HCT116 (cell line): ENCODE results near the gene AMOTL1. TPM values are rescaled to one million over a fixed set of nuclear protein-coding genes. Genes with fewer than 3 reads are reported as not detected.

ENCODE experiments used
- ATAC-seq: fragments of 200-7000 bp; cut with Tn5 transposase; 2 replicates; pipeline ENCODE4 v1.9.1; 2020; ENCODE audit warnings: mild to moderate bottlenecking, moderate library complexity
- BruUV-seq: library from RNA; stranded (reverse); fragments of 400-500 nt; replicated peaks from 2 replicates; lab custom pipeline; 2021; lab: Mats Ljungman, UMichigan
- CTCF ChIA-PET: fragments of 300-600 bp; sonication (Branson Sonifier 250); formaldehyde crosslinking; loops from one replicate; lab custom pipeline; 2021; ENCODE audit warnings: antibody characterized with exemption; lab: Charles Lee
- POLR2A ChIA-PET: fragments of 300-600, 350-600 bp; sonication (Branson Sonifier 250); formaldehyde crosslinking; loops from one replicate; lab custom pipeline; 2021; ENCODE audit warnings: antibody characterized with exemption; lab: Charles Lee
- RAD21 ChIA-PET, 2 experiments: fragments of 300-600 bp; sonication (Branson Sonifier 250); formaldehyde crosslinking; loops; one replicate each; lab custom pipeline; 2023; ENCODE audit warnings: low total read pairs in 2 of 2; ENCODE audit not compliant: uncharacterized antibody in 2 of 2, unreplicated experiment in 2 of 2, low non-redundant PET in 1 of 2; lab: Charles Lee
- DNase-seq: peaks from one replicate; pipeline ENCODE4 v3.0.0-alpha.2; 2010; ENCODE audit warnings: low read depth, low spot score
- H2AFZ ChIP-seq: fragments of 200-600 bp; shearing (Covaris generic), sonication (generic); 2 replicates; pipeline ENCODE4 v1.6.1; 2017; ENCODE audit warnings: low read depth, mixed run types, mixed read lengths, antibody characterized with exemption, low read length; ENCODE audit not compliant: poor library complexity, severe bottlenecking
- H3K27ac ChIP-seq: 2 replicates; pipeline ENCODE4 v1.5.1; 2012; ENCODE audit warnings: low read depth, low read length
- H3K27me3 ChIP-seq: fragments of 200-600 bp; sonication (generic); 2 replicates; pipeline ENCODE4 v1.6.1; 2016; ENCODE audit warnings: mixed run types, low read length, mixed read lengths; ENCODE audit not compliant: insufficient read depth
- H3K36me3 ChIP-seq, 2 experiments: fragments of 200-500 bp in 1 of 2; fragments of 200-600 bp in 1 of 2; sonication (Bioruptor generic) in 1 of 2; sonication (generic) in 1 of 2; 2 replicates each; pipeline versions ENCODE4 v1.5.1 to v1.6.1; 2014 to 2016; ENCODE audit warnings: low read length in 2 of 2, inconsistent platforms in 1 of 2, mixed read lengths in 1 of 2, mixed run types in 1 of 2; ENCODE audit not compliant: insufficient read depth in 2 of 2, control insufficient read depth in 1 of 2
- H3K4me1 ChIP-seq, 2 experiments: fragments of 200-600 bp in 1 of 2; sonication (generic) in 1 of 2; 2 replicates each; pipeline versions ENCODE4 v1.5.1 to v1.6.1; 2012 to 2017; ENCODE audit warnings: low read length in 2 of 2, inconsistent platforms in 1 of 2, mild to moderate bottlenecking in 1 of 2, mixed read lengths in 1 of 2, mixed run types in 1 of 2, moderate library complexity in 1 of 2; ENCODE audit not compliant: insufficient read depth in 2 of 2, control insufficient read depth in 1 of 2
- H3K4me2 ChIP-seq: fragments of 200-600 bp; sonication (generic); 2 replicates; pipeline ENCODE4 v1.6.1; 2017; ENCODE audit warnings: mixed run types, low read length, mixed read lengths
- H3K4me3 ChIP-seq, 2 experiments: fragments of 200-600 bp in 1 of 2; sonication (generic) in 1 of 2; replicated peaks in 1 of 2; 2 replicates each; pipeline ENCODE4 v1.5.1; 2011 to 2016; ENCODE audit warnings: low read length in 2 of 2, control low read depth in 1 of 2, low read depth in 1 of 2, mild to moderate bottlenecking in 1 of 2, mixed read lengths in 1 of 2, mixed run types in 1 of 2
- H3K79me2 ChIP-seq: fragments of 200-600 bp; sonication (generic); 2 replicates; pipeline ENCODE4 v1.6.1; 2017; ENCODE audit warnings: mild to moderate bottlenecking, mixed run types, low read length, moderate library complexity, mixed read lengths; ENCODE audit not compliant: insufficient read depth
- H3K9ac ChIP-seq: fragments of 200-600 bp; sonication (generic); 2 replicates; pipeline ENCODE4 v1.6.1; 2016; ENCODE audit warnings: low read length, mixed read lengths
- H3K9me2 ChIP-seq: fragments of 200-600 bp; sonication (generic), shearing (Covaris generic); 2 replicates; pipeline ENCODE4 v1.6.1; 2017; ENCODE audit warnings: mixed run types, mild to moderate bottlenecking, moderate library complexity; ENCODE audit not compliant: insufficient read depth
- H3K9me3 ChIP-seq, 2 experiments: fragments of 200-500 bp in 1 of 2; fragments of 200-600 bp in 1 of 2; sonication (Bioruptor generic) in 1 of 2; sonication (generic) in 1 of 2; 2 replicates each; pipeline ENCODE4 v1.6.1; 2014 to 2017; ENCODE audit warnings: low read length in 2 of 2, mixed read lengths in 2 of 2, inconsistent platforms in 1 of 2, low read depth in 1 of 2, mild to moderate bottlenecking in 1 of 2, mixed run types in 1 of 2, moderate library complexity in 1 of 2; ENCODE audit not compliant: control insufficient read depth in 1 of 2, insufficient read depth in 1 of 2
- H4K20me1 ChIP-seq: fragments of 200-600 bp; sonication (generic), shearing (Covaris generic); 2 replicates; pipeline ENCODE4 v1.6.1; 2017; ENCODE audit warnings: mixed run types, mild to moderate bottlenecking, moderate library complexity; ENCODE audit not compliant: insufficient read depth
- CBX3 ChIP-seq: IDR thresholded peaks from 2 replicates; pipeline ENCODE4 v1.6.1; 2012; ENCODE audit warnings: low read depth
- CEBPB ChIP-seq: IDR thresholded peaks from 2 replicates; pipeline ENCODE4 v1.6.1; 2012; ENCODE audit warnings: low read depth
- ELF1 ChIP-seq: IDR thresholded peaks from 2 replicates; pipeline ENCODE4 v1.6.1; 2012; ENCODE audit warnings: low read depth, borderline replicate concordance
- EZH2phosphoT487 ChIP-seq: fragments of 200-600 bp; IDR thresholded peaks from 2 replicates; pipeline ENCODE4 v1.6.1; 2018; ENCODE audit warnings: antibody characterized with exemption, borderline replicate concordance
- FOSL1 ChIP-seq: IDR thresholded peaks from 2 replicates; pipeline ENCODE4 v1.6.1; 2012; ENCODE audit warnings: low read depth
- JUND ChIP-seq: IDR thresholded peaks from 2 replicates; pipeline ENCODE4 v1.6.1; 2012
- POLR2A ChIP-seq: IDR thresholded peaks from 2 replicates; pipeline ENCODE4 v1.7.0; 2011; ENCODE audit warnings: borderline replicate concordance; ENCODE audit not compliant: insufficient read depth, insufficient read length; ENCODE audit errors: extremely low read depth
- POLR2AphosphoS5 ChIP-seq: IDR thresholded peaks from 2 replicates; pipeline ENCODE4 v1.6.1; 2011; ENCODE audit warnings: mild to moderate bottlenecking, low read depth, low read length, moderate library complexity
- RAD21 ChIP-seq: IDR thresholded peaks from 2 replicates; pipeline ENCODE4 v1.6.1; 2012; ENCODE audit warnings: low read depth, mild to moderate bottlenecking
- SIN3A ChIP-seq: IDR thresholded peaks from 2 replicates; pipeline ENCODE4 v1.6.1; 2012; ENCODE audit warnings: low read depth
- SP1 ChIP-seq: IDR thresholded peaks from 2 replicates; pipeline ENCODE4 v1.6.1; 2012; ENCODE audit warnings: low read depth
- SRF ChIP-seq: IDR thresholded peaks from 2 replicates; pipeline ENCODE4 v1.6.1; 2012; ENCODE audit warnings: low read depth
- TCF7L2 ChIP-seq: IDR thresholded peaks from 2 replicates; pipeline ENCODE4 v1.7.0; 2011; ENCODE audit warnings: borderline replicate concordance, inconsistent platforms; ENCODE audit not compliant: insufficient read depth, insufficient read length; ENCODE audit errors: extremely low read depth
- YY1 ChIP-seq: IDR thresholded peaks from 2 replicates; pipeline ENCODE4 v1.6.1; 2011; ENCODE audit warnings: low read length, low read depth, moderate library complexity, mild to moderate bottlenecking; ENCODE audit not compliant: insufficient replicate concordance; ENCODE audit errors: extremely low read depth
- ZBTB33 ChIP-seq: IDR thresholded peaks from 2 replicates; pipeline ENCODE4 v1.6.1; 2011; ENCODE audit warnings: mild to moderate bottlenecking, low read length, moderate library complexity; ENCODE audit not compliant: insufficient replicate concordance; ENCODE audit errors: extremely low read depth
- ZFX ChIP-seq: fragments of 450-650 bp; IDR thresholded peaks from 2 replicates; pipeline ENCODE4 v1.6.1; 2017
- ZNF274 ChIP-seq: fragments of 200-500 bp; sonication (Bioruptor generic); IDR thresholded peaks from 2 replicates; pipeline ENCODE4 v1.6.1; 2014; ENCODE audit warnings: mild to moderate bottlenecking, low read depth, low read length, inconsistent platforms
- intact Hi-C: fragments of 100-400 bp; cut with micrococcal nuclease; formaldehyde crosslinking; loops from 2 replicates; pipeline ENCODE4 v1.10.0; 2022
- total RNA-seq: library from RNA; stranded (reverse); gene quantifications from one replicate; pipeline ENCODE4 v1.2.1, GENCODE V29; 2021; ENCODE audit not compliant: unreplicated experiment
- TF ChIP-seq, protein P1 (sequence below): IDR thresholded peaks from 2 replicates; pipeline ENCODE4 v1.6.1; 2012
- TF ChIP-seq, protein P2 (sequence below): IDR thresholded peaks from 2 replicates; pipeline ENCODE4 v1.6.1; 2012; ENCODE audit warnings: low read depth
- TF ChIP-seq, protein P3 (sequence below): IDR thresholded peaks from 2 replicates; pipeline ENCODE4 v1.6.1; 2012

The AMOTL1 gene
- total RNA-seq, 1 experiment from 2014 or later = 27.6 TPM

- Histone ChIP-seq H3K9me3 (no peaks in the 10 kb centered on the region), H4K20me1 (no peaks in the 10 kb centered on the region), H3K27me3 (no peaks in the 10 kb centered on the region), H3K79me2 (peaks cover 64% of the 10 kb centered on the region), H2AFZ (peak overlapping the region; percentile 3), H3K36me3 (no peaks in the 10 kb centered on the region), H3K9me2 (no peaks in the 10 kb centered on the region), H3K27ac (peak overlapping the region; percentile 58), H3K4me3 (peak overlapping the region; percentile 6 to 37; a peak in 3 of 4 replicates), H3K4me1 (peaks cover 68 to 81% of the 10 kb centered on the region in 2 experiments), H3K4me2 (peak overlapping the region; percentile 71), H3K9ac (peak overlapping the region; percentile 38)
- intact Hi-C loops = loop anchor here (5.0 kb wide), 1 partner anchor 83 kb away; no protein-coding TSS in a partner anchor
- RAD21 ChIA-PET = no interaction called here
- POLR2A ChIA-PET = interaction anchor here (1.1 to 1.9 kb wide), 2 partner anchors 9 to 171 kb away, joined by 3 to 5 read pairs; no protein-coding TSS in a partner anchor
- peak; percentile 82 for DNase-seq
- CTCF ChIA-PET = interaction anchor here (1.0 to 1.7 kb wide), 2 partner anchors 8 to 103 kb away, joined by 3 to 6 read pairs; no protein-coding TSS in a partner anchor
- ATAC-seq = peak; percentile 78
- no TSS peak for BruUV-seq
- TF ChIP-seq TCF7L2 (no peak), EZH2phosphoT487 (no peak), ZFX (no peak), JUND (peak; percentile 73), FOSL1 (peak; percentile 79), SIN3A (peak; percentile 73; the same call in 1 of the 2 replicates), ZNF274 (no peak), ELF1 (no peak), CEBPB (peak; percentile 54), ZBTB33 (no peak), YY1 (no peak), RAD21 (no peak), POLR2AphosphoS5 (no peak), SP1 (peak; percentile 58), CBX3 (peak; percentile 62; the same call in 1 of the 2 replicates), SRF (no peak), POLR2A (no peak)
- TF ChIP-seq, protein P1, sequence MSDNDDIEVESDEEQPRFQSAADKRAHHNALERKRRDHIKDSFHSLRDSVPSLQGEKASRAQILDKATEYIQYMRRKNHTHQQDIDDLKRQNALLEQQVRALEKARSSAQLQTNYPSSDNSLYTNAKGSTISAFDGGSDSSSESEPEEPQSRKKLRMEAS = peak; percentile 58; the same call in 1 of the 2 replicates
- TF ChIP-seq, protein P2, sequence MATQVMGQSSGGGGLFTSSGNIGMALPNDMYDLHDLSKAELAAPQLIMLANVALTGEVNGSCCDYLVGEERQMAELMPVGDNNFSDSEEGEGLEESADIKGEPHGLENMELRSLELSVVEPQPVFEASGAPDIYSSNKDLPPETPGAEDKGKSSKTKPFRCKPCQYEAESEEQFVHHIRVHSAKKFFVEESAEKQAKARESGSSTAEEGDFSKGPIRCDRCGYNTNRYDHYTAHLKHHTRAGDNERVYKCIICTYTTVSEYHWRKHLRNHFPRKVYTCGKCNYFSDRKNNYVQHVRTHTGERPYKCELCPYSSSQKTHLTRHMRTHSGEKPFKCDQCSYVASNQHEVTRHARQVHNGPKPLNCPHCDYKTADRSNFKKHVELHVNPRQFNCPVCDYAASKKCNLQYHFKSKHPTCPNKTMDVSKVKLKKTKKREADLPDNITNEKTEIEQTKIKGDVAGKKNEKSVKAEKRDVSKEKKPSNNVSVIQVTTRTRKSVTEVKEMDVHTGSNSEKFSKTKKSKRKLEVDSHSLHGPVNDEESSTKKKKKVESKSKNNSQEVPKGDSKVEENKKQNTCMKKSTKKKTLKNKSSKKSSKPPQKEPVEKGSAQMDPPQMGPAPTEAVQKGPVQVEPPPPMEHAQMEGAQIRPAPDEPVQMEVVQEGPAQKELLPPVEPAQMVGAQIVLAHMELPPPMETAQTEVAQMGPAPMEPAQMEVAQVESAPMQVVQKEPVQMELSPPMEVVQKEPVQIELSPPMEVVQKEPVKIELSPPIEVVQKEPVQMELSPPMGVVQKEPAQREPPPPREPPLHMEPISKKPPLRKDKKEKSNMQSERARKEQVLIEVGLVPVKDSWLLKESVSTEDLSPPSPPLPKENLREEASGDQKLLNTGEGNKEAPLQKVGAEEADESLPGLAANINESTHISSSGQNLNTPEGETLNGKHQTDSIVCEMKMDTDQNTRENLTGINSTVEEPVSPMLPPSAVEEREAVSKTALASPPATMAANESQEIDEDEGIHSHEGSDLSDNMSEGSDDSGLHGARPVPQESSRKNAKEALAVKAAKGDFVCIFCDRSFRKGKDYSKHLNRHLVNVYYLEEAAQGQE = no peak
- TF ChIP-seq, protein P3, sequence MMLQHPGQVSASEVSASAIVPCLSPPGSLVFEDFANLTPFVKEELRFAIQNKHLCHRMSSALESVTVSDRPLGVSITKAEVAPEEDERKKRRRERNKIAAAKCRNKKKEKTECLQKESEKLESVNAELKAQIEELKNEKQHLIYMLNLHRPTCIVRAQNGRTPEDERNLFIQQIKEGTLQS = no peak
Observed at GRCh38 chr11:94794287-94795168, 26.4 kb downstream of the AMOTL1 start.
